Stromal cell of bone marrow (primary cell): Measurements from ENCODE around the gene ABHD12.
"Not testable (repeated sequence)": the region's sequence is repeated elsewhere in the genome, so short reads cannot be mapped to it uniquely, and the experiment has no call there.

Experiments used
- DNase-seq: peaks from one replicate; pipeline ENCODE4 v3.0.0-alpha.2; 2012; ENCODE audit warnings: low read depth

Gene ABHD12

GRCh38 chr20:25353747-25354705 is 36.6 kb downstream of the ABHD12 start:
- DNase-seq: no peak

GRCh38 chr20:25353353-25353746 is 37.3 kb downstream of the ABHD12 start:
- DNase-seq: no peak

GRCh38 chr20:25352746-25353145 is 37.9 kb downstream of the ABHD12 start:
- DNase-seq: no peak

- DNase-seq: no peak
These were observed 39.6 kb downstream of the ABHD12 start for GRCh38 chr20:25351024-25351360.

GRCh38 chr20:25346349-25346748 is 44.3 kb downstream of the ABHD12 start:
- no peak for DNase-seq

GRCh38 chr20:25345721-25346120 is 44.9 kb downstream of the ABHD12 start:
- no peak for DNase-seq

- DNase-seq: no peak
These were observed 46.0 kb downstream of the ABHD12 start for GRCh38 chr20:25344634-25345033.

GRCh38 chr20:25341716-25342680 is 48.6 kb downstream of the ABHD12 start:
- no peak for DNase-seq

GRCh38 chr20:25340380-25340779 is 50.3 kb downstream of the ABHD12 start:
- no peak for DNase-seq

- no peak for DNase-seq
These were observed 51.0 kb downstream of the ABHD12 start for GRCh38 chr20:25339608-25340007.

GRCh38 chr20:25338112-25339023 is 52.3 kb downstream of the ABHD12 start:
- no peak for DNase-seq

- peak; percentile 28 for DNase-seq
These were observed 53.8 kb downstream of the ABHD12 start for GRCh38 chr20:25336561-25337422.

- not testable (repeated sequence) for DNase-seq
These were observed 55.7 kb downstream of the ABHD12 start for GRCh38 chr20:25334972-25335371.

- no peak for DNase-seq
These were observed 61.6 kb downstream of the ABHD12 start for GRCh38 chr20:25328954-25329498.

- DNase-seq: no peak
These were observed 63.0 kb downstream of the ABHD12 start for GRCh38 chr20:25327521-25328235.

GRCh38 chr20:25325997-25326396 is 64.6 kb downstream of the ABHD12 start:
- no peak for DNase-seq

- no peak for DNase-seq
These were observed 65.6 kb downstream of the ABHD12 start for GRCh38 chr20:25325073-25325472.

GRCh38 chr20:25324412-25324811 is 66.2 kb downstream of the ABHD12 start:
- DNase-seq: no peak

GRCh38 chr20:25323496-25324246 is 67.0 kb downstream of the ABHD12 start:
- DNase-seq: no peak
